AG04450 (cell line): ENCODE results near the gene TSNAXIP1. TPM values are rescaled to one million over a fixed set of nuclear protein-coding genes. Genes with fewer than 3 reads are reported as not detected.
A peak's percentile ranks its signal among the peaks of the same experiment; 100 is the strongest.

Experiments
- CTCF ChIA-PET: fragments of 300-600, 350-600 bp; formaldehyde crosslinking; extraction: SDS; loops from one replicate; lab custom pipeline; 2022; ENCODE audit warnings: antibody characterized with exemption, inconsistent platforms; lab: Charles Lee
- POLR2A ChIA-PET: fragments of 350-600 bp; formaldehyde crosslinking; extraction: SDS; loops from one replicate; lab custom pipeline; 2021; ENCODE audit warnings: antibody characterized with exemption, inconsistent platforms; lab: Yijun Ruan, JAX
- DNase-seq: peaks from one replicate; pipeline ENCODE4 v3.0.0-alpha.2; 2011; ENCODE audit warnings: low read depth, low spot score
- H3K27ac ChIP-seq: one replicate; pipeline ENCODE4 v1.5.1; 2012; ENCODE audit warnings: low read depth, low read length, control low read depth
- H3K27me3 ChIP-seq: one replicate; pipeline ENCODE4 v1.6.0; 2012; ENCODE audit warnings: low read length; ENCODE audit not compliant: control insufficient read depth, insufficient read depth
- H3K4me3 ChIP-seq: 2 replicates; pipeline ENCODE4 v1.5.1; 2011; ENCODE audit warnings: mild to moderate bottlenecking, low read depth, low read length, control low read depth
- H3K9me3 ChIP-seq: 2 replicates; pipeline ENCODE4 v1.5.1; 2012; ENCODE audit warnings: low read length; ENCODE audit not compliant: control insufficient read depth, insufficient read depth
- polyA plus RNA-seq: library from polyadenylated mRNA; depleted of rRNA; stranded (reverse); fragments of >200 nt; gene quantifications from 2 replicates; pipeline ENCODE4 v1.2.3, GENCODE V29; 2011
- TF ChIP-seq, protein P1 (sequence below): IDR thresholded peaks from 2 replicates; pipeline ENCODE4 v1.5.1; 2011; ENCODE audit warnings: low read depth, low read length, control low read depth, inconsistent platforms

Gene TSNAXIP1
- polyA plus RNA-seq, 1 experiment, result 0.92 TPM

- Histone ChIP-seq H3K27ac (no peak overlapping the region), H3K4me3 (peak overlapping the region; percentile 95), H3K27me3 (no peaks in the 10 kb centered on the region), H3K9me3 (no peaks in the 10 kb centered on the region)
- TF ChIP-seq, protein P1, sequence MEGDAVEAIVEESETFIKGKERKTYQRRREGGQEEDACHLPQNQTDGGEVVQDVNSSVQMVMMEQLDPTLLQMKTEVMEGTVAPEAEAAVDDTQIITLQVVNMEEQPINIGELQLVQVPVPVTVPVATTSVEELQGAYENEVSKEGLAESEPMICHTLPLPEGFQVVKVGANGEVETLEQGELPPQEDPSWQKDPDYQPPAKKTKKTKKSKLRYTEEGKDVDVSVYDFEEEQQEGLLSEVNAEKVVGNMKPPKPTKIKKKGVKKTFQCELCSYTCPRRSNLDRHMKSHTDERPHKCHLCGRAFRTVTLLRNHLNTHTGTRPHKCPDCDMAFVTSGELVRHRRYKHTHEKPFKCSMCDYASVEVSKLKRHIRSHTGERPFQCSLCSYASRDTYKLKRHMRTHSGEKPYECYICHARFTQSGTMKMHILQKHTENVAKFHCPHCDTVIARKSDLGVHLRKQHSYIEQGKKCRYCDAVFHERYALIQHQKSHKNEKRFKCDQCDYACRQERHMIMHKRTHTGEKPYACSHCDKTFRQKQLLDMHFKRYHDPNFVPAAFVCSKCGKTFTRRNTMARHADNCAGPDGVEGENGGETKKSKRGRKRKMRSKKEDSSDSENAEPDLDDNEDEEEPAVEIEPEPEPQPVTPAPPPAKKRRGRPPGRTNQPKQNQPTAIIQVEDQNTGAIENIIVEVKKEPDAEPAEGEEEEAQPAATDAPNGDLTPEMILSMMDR, result no peak
- no peak for DNase-seq
- CTCF ChIA-PET, result interaction anchor here (1.5 to 3.2 kb wide), 2 partner anchors 10 to 133 kb away, joined by 8 to 41 read pairs; no protein-coding TSS in a partner anchor
- POLR2A ChIA-PET, result interaction anchor here (0.6 to 1.2 kb wide), 11 partner anchors 11 to 285 kb away, joined by 3 to 5 read pairs (median 3); partner anchors contain the start of genes GFOD2 and NUTF2
Observed at GRCh38 chr16:67805718-67806427, 816 bp upstream of the TSNAXIP1 start.

DNA sequence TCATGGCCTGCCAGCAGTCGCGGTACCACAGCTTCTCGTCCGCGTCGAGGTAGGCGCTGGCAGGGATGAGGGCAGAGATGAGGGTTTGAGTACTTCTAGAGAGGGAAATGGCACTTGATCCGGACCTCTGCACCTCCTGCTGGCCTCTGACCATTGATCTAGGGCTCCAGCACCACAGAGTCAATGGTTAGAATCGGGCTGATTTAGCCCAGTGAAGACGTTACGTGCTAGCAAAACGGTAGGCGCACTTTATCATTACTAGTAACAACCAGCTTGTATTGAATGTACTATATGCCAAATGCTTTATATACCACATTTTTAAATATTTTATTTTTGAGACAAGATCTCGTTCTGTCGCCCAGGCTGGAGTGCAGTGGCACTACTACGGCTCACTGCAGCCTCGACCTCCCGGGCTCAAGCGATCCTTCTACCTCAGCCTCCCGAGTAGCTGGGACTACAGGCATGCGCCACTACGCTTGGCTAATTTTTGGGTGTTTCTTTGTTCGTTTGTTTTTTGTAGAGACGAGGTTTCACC is 526 bp downstream of the TSNAXIP1 start:
- H3K9me3 ChIP-seq, result no peaks in the 10 kb centered on the region
- ChIA-PET CTCF (interaction anchor here (1.5 to 3.2 kb wide), 2 partner anchors 9 to 134 kb away, joined by 8 to 41 read pairs; no protein-coding TSS in a partner anchor), POLR2A (interaction anchor here (0.6 to 1.2 kb wide), 10 partner anchors 8 to 244 kb away, joined by 3 to 8 read pairs (median 4); partner anchors contain the start of genes CTCF, GFOD2 and NUTF2)
- no peaks in the 10 kb centered on the region for H3K27me3 ChIP-seq
- TF ChIP-seq, protein P1, result peak; percentile 25; the same call in 1 of the 2 replicates
- peak overlapping the region; percentile 84 for H3K4me3 ChIP-seq
- DNase-seq, result no peak
- H3K27ac ChIP-seq, result no peak overlapping the region

DNA sequence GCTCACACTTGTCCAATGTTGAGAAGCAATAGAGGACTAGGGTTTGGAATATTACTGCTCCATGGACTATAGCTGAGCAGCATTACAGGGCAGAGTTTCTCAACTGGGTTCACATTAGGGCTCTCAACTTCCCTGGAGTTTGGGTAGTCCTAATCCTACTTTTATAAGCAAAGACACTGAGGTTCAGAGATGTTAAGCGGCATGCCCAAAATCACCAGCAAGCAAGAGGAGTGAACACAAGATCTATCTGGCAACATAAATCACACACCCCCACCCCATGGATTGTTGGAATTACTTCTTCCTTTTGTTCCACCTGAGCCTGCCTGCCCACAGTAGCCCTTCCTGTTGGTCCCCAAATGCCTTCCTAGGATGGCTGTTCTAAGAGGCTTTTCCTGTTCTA is 5.2 kb downstream of the TSNAXIP1 start:
- no peak overlapping the region for H3K4me3 ChIP-seq
- POLR2A ChIA-PET, result no interaction called here
- H3K9me3 ChIP-seq, result no peaks in the 10 kb centered on the region
- TF ChIP-seq, protein P1, result no peak
- H3K27ac ChIP-seq, result no peak overlapping the region
- CTCF ChIA-PET, result no interaction called here
- DNase-seq, result no peak
- H3K27me3 ChIP-seq, result no peaks in the 10 kb centered on the region

- TF ChIP-seq, protein P1, result no peak
- H3K27me3 ChIP-seq, result no peaks in the 10 kb centered on the region
- ChIA-PET CTCF (interaction anchor here (3.1 kb wide), 1 partner anchor 115 kb away, joined by 23 read pairs; no protein-coding TSS in a partner anchor), POLR2A (no interaction called here)
- H3K4me3 ChIP-seq, result no peak overlapping the region
- no peak overlapping the region for H3K27ac ChIP-seq
- no peak for DNase-seq
- H3K9me3 ChIP-seq, result no peaks in the 10 kb centered on the region
Observed at GRCh38 chr16:67814567-67814966, 7.9 kb downstream of the TSNAXIP1 start.

- Histone ChIP-seq H3K27me3 (no peaks in the 10 kb centered on the region), H3K4me3 (no peak overlapping the region), H3K27ac (no peak overlapping the region), H3K9me3 (no peaks in the 10 kb centered on the region)
- TF ChIP-seq, protein P1, result no peak
- no peak for DNase-seq
- ChIA-PET CTCF (no interaction called here), POLR2A (no interaction called here)
Observed at GRCh38 chr16:67820608-67821259, 14.0 kb downstream of the TSNAXIP1 start.
